Prostate gland (tissue), 2 donors: Measurements from ENCODE around the gene GJA10. TPM values are rescaled to one million over a fixed set of nuclear protein-coding genes. Genes with fewer than 3 reads are reported as not detected.

Experiments used
- DNase-seq: peaks from one replicate; pipeline ENCODE4 v3.0.0-alpha.2; 2019; ENCODE audit warnings: low spot score
- H3K27ac ChIP-seq, 2 donors: fragments of 200-600 bp; sonication (generic); 2 replicates each; pipeline ENCODE4 v1.5.1; 2017 to 2019
- H3K27me3 ChIP-seq: fragments of 200-600 bp; sonication (generic); replicated peaks from 2 replicates; pipeline ENCODE4 v1.5.1; 2019; ENCODE audit not compliant: insufficient read depth
- H3K36me3 ChIP-seq, 2 donors: fragments of 200-600 bp; sonication (generic); 1 replicate in 1 of 2; 2 replicates in 1 of 2; pipeline versions ENCODE4 v1.5.1 to v1.8.1; 2017 to 2019
- H3K4me1 ChIP-seq: fragments of 200-600 bp; sonication (generic); replicated peaks from 2 replicates; pipeline ENCODE4 v1.5.1; 2019
- H3K4me3 ChIP-seq, 2 donors: fragments of 200-600 bp; sonication (generic); 2 replicates each; pipeline ENCODE4 v1.5.1; 2017 to 2019
- H3K9me3 ChIP-seq: fragments of 200-600 bp; sonication (generic); 2 replicates; pipeline ENCODE4 v1.5.1; 2017
- POLR2A ChIP-seq: fragments of 450-650 bp; IDR thresholded peaks from one replicate; pipeline ENCODE4 v1.6.1; 2016; ENCODE audit warnings: antibody characterized with exemption, mild to moderate bottlenecking
- POLR2AphosphoS5 ChIP-seq: sonication (generic); formaldehyde crosslinking; IDR thresholded peaks from one replicate; pipeline ENCODE4 v1.6.1; 2017; ENCODE audit warnings: antibody characterized with exemption
- WGBS: methylation state at CpG from one replicate; pipeline ENCODE4 v1.1.5; 2018; 5-methylcytosine and 5-hydroxymethylcytosine counted together
- intact Hi-C: fragments of 100-400 bp; cut with DNase I; formaldehyde crosslinking; loops from one replicate; pipeline ENCODE4 v1.14.2; 2022
- total RNA-seq, 2 donors: library from RNA; depleted of rRNA; stranded (reverse); fragments of >200 nt; gene quantifications; one replicate each; pipeline ENCODE4 v1.1.0, GENCODE V29; 2016
- TF ChIP-seq, protein P1 (sequence below), 4 experiments: fragments of 200-600 bp in 2 of 4; fragments of 450-650 bp in 2 of 4; sonication (generic) in 2 of 4; IDR thresholded peaks; 1 replicate in 3 of 4; 2 replicates in 1 of 4; pipeline ENCODE4 v1.5.1; 2016 to 2019; ENCODE audit warnings: antibody characterized with exemption in 4 of 4, mild to moderate bottlenecking in 2 of 4, moderate library complexity in 2 of 4

GJA10 gene
- total RNA-seq, 2 donors from 2014 or later, result not detected

DNA sequence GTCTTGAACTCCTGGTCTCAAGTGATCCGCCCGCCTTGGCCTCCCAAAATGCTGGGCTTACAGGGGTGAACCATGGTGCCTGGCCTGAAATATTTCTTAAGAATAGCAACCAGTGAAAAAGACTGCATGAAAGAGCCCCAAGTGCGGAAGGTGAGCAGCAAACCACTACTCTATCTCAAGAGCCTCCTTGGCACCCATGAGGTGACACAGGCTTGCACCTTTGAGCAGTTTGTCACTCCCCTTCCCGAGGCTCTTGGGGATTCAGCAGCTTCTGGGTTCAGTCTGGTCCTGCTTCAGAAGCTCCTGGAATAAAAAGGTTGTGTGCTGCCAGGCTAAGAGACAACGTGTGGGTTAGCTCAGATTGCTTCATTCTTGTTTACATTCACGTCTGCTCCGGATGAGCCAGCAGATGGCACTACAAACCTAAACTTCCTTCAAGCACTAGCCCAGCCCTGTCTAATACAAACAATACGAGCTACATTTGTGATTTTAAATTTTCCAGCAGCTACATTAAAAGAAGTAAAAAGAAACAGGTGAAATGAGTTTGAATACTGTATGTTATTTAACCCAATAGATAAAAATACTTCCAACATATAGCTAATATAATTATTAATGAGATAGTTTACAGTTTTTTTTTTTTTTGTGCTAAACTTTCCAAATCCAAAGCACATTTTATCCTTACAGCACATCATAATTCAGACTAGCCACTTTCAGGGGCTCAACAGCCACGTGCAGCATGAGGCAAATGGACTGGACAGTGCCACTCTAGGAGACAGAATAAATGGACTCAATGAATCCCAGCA lies 46.2 kb downstream of the GJA10 start:
- no peaks in the 10 kb centered on the region for H3K27me3 ChIP-seq
- peak; percentile 90 for DNase-seq
- intact Hi-C loops, result loop anchor here (1.0 to 10.0 kb wide), 3 partner anchors 354 to 539 kb away; partner anchors contain the start of gene BACH2
- WGBS, result 32% methylated on average over 9 of the region's 9 CpGs
- H3K4me3 ChIP-seq, result no peak overlapping the region
- H3K36me3 ChIP-seq, result no peaks in the 10 kb centered on the region
- TF ChIP-seq POLR2A, result no peak
- TF ChIP-seq, protein P1, sequence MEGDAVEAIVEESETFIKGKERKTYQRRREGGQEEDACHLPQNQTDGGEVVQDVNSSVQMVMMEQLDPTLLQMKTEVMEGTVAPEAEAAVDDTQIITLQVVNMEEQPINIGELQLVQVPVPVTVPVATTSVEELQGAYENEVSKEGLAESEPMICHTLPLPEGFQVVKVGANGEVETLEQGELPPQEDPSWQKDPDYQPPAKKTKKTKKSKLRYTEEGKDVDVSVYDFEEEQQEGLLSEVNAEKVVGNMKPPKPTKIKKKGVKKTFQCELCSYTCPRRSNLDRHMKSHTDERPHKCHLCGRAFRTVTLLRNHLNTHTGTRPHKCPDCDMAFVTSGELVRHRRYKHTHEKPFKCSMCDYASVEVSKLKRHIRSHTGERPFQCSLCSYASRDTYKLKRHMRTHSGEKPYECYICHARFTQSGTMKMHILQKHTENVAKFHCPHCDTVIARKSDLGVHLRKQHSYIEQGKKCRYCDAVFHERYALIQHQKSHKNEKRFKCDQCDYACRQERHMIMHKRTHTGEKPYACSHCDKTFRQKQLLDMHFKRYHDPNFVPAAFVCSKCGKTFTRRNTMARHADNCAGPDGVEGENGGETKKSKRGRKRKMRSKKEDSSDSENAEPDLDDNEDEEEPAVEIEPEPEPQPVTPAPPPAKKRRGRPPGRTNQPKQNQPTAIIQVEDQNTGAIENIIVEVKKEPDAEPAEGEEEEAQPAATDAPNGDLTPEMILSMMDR (IDR thresholded peaks at IDR 0.05), result peak; percentile 26 to 87 (median 74)
- TF ChIP-seq POLR2AphosphoS5, result peak; percentile 75
- no peaks in the 10 kb centered on the region for H3K9me3 ChIP-seq
- H3K27ac ChIP-seq, result peak overlapping the region; percentile 77 to 82
- H3K4me1 ChIP-seq, result peaks cover 8% of the 10 kb centered on the region

DNA sequence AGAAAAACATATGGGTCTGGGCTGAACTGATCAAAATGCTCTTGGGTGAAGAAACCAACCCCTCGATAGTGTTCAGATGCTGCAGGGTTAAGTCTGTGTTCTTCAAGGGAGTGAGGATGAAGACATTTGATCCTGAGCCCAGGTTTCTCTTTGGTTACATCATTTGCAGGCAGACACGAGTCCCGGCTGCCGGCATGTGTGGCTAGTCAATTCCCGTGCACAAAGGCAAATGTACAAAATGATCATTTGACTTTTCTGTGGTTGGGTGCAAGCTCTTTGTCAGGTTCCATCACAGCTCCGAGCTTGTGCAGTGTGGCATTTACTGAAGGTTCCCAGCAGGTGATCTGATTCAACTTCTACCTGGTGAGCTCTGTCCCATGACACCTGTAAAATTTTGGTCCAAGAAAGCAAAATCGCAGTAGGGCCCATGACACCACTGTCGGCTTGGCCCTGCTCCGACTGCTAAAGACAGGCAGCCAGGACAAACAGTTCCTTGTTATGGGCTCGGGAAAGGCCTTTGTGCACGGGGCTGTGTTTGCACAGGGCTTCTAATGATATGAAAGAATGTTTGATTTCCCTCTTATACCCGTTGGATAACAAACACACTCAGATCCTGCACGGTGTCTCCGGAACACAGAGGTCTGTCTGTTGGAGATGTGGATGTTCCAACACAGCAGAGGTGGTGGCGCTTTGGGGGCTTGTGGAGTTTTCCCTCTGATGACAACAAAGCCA lies 46.9 kb downstream of the GJA10 start:
- peaks cover 8% of the 10 kb centered on the region for H3K4me1 ChIP-seq
- WGBS, result 5% methylated on average over 15 of the region's 15 CpGs
- H3K27ac ChIP-seq, result peak overlapping the region; percentile 77 to 82
- H3K4me3 ChIP-seq, result peak overlapping the region in 1 of 2 donors; percentile 3
- H3K9me3 ChIP-seq, result no peaks in the 10 kb centered on the region
- H3K27me3 ChIP-seq, result no peaks in the 10 kb centered on the region
- peak; percentile 92 for DNase-seq
- intact Hi-C loops, result loop anchor here (10.0 kb wide), 2 partner anchors 354 to 454 kb away; partner anchors contain the start of gene BACH2
- TF ChIP-seq POLR2AphosphoS5, result peak; percentile 90
- TF ChIP-seq, protein P1 (IDR thresholded peaks at IDR 0.05), result no peak
- no peaks in the 10 kb centered on the region for H3K36me3 ChIP-seq

DNA sequence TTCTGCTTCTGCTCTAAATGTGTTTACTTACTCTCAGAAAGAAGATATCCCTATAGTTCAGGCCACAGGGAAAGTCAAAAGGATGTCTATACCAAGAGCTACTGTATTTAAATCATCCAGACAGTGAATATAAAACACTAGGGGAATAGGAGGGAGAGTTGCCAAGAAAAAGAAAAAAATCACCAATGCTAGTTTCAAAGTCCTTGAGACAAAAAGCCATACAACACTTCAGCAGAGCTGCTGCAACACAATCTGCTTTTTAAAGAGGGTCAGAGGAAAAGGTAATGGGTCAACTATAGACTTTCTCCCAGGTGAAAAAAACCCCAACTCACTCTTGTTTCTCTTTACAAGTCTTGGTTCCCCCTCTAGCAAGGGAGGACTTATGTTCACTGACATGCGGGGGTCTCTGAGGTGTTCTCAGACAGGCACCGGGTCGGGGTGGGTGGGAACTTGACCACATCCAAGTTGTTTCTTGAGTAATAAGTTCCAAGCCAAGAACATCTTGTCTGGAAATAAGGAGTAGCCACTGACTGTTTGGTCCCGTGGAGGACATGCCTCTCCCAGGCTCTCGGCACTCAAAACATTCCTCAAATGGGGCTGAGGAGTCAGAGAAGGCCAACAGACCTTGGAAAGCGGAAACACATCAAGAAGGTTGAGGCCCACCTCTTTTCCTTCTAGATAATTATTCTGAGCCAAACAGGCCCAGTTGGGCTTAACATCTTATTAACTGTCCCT lies 47.7 kb downstream of the GJA10 start:
- peaks cover 8% of the 10 kb centered on the region for H3K4me1 ChIP-seq
- H3K27ac ChIP-seq, result peak overlapping the region; percentile 77 to 82
- peak overlapping the region in 1 of 2 donors; percentile 3 for H3K4me3 ChIP-seq
- H3K9me3 ChIP-seq, result no peaks in the 10 kb centered on the region
- H3K27me3 ChIP-seq, result no peaks in the 10 kb centered on the region
- DNase-seq, result no peak
- 60% methylated on average over 6 of the region's 6 CpGs for WGBS
- intact Hi-C loops, result loop anchor here (10.0 kb wide), 2 partner anchors 353 to 453 kb away; partner anchors contain the start of gene BACH2
- H3K36me3 ChIP-seq, result no peaks in the 10 kb centered on the region
- TF ChIP-seq POLR2A, result no peak
- no peak for TF ChIP-seq POLR2AphosphoS5
- TF ChIP-seq, protein P1 (IDR thresholded peaks at IDR 0.05), result no peak

DNA sequence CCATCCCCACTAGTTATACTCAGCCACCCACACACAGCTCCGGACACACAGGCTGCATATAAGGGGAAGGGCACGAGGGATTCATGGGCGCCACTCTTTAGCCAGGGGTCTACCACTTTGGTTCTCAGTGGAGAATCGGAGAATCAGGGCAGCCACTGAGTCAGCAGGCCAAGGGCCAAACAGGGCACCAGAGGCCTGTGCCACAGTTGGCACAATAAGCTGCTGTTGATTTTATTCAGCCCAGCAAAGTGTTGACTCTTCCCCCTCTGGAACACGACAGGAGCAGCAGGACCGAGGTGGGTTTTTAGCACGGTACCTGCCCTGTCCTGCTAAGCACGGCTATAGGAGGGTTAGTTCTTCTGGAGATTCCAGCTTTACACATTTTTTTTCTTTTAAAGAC lies 48.3 kb downstream of the GJA10 start:
- Histone ChIP-seq H3K27ac (peak overlapping the region; percentile 77 to 82), H3K27me3 (no peaks in the 10 kb centered on the region), H3K9me3 (no peaks in the 10 kb centered on the region), H3K36me3 (no peaks in the 10 kb centered on the region), H3K4me3 (no peak overlapping the region), H3K4me1 (peaks cover 8% of the 10 kb centered on the region)
- no peak for DNase-seq
- intact Hi-C loops, result loop anchor here (10.0 kb wide), 2 partner anchors 352 to 452 kb away; partner anchors contain the start of gene BACH2
- 86% methylated on average over 8 of the region's 8 CpGs for WGBS
- TF ChIP-seq, protein P1 (IDR thresholded peaks at IDR 0.05), result no peak
- no peak for TF ChIP-seq POLR2A
- TF ChIP-seq POLR2AphosphoS5, result no peak
